SU-DHL-6 (cell line): ENCODE data around the gene PRRG2.

Experiments used
- H2AFZ ChIP-seq: fragments of 200-600 bp; sonication (generic); 2 replicates; pipeline ENCODE4 v1.6.1; 2014; ENCODE audit warnings: low read depth, mild to moderate bottlenecking, moderate library complexity, mixed read lengths, antibody characterized with exemption, low read length; ENCODE audit not compliant: severe bottlenecking
- H3F3A ChIP-seq: fragments of 200-600 bp; shearing (Covaris generic); 2 replicates; pipeline ENCODE4 v1.6.0; 2016; ENCODE audit warnings: antibody characterized with exemption, mild to moderate bottlenecking; ENCODE audit not compliant: insufficient read depth
- H3K27ac ChIP-seq: fragments of 200-600 bp; sonication (generic); 2 replicates; pipeline ENCODE4 v1.5.1; 2016; ENCODE audit warnings: low read depth, mild to moderate bottlenecking, low read length, moderate library complexity, mixed read lengths
- H3K27me3 ChIP-seq: fragments of 200-600 bp; sonication (generic), shearing (Covaris generic); 2 replicates; pipeline ENCODE4 v1.6.0; 2014; ENCODE audit warnings: mild to moderate bottlenecking, low read length
- H3K36me3 ChIP-seq: fragments of 200-600 bp; sonication (generic); 2 replicates; pipeline ENCODE4 v1.6.1; 2014; ENCODE audit warnings: mild to moderate bottlenecking, low read length, mixed read lengths
- H3K4me2 ChIP-seq: fragments of 300-600, 200-600 bp; shearing (Covaris generic), sonication (generic); 2 replicates; pipeline ENCODE4 v1.6.0; 2014; ENCODE audit warnings: low read length, low read depth, mild to moderate bottlenecking; ENCODE audit not compliant: poor library complexity, severe bottlenecking
- H3K4me3 ChIP-seq: fragments of 200-600 bp; sonication (generic); 2 replicates; pipeline ENCODE4 v1.5.1; 2014; ENCODE audit warnings: antibody characterized with exemption, low read length, mild to moderate bottlenecking, mixed read lengths; ENCODE audit not compliant: insufficient read depth, poor library complexity, severe bottlenecking
- H3K79me2 ChIP-seq: fragments of 200-600 bp; sonication (generic); 2 replicates; pipeline ENCODE4 v1.6.1; 2014; ENCODE audit warnings: mild to moderate bottlenecking, low read length, moderate library complexity; ENCODE audit not compliant: insufficient read depth
- H3K9ac ChIP-seq: fragments of 200-600 bp; sonication (generic); 2 replicates; pipeline ENCODE4 v1.7.0; 2014; ENCODE audit warnings: mild to moderate bottlenecking, low read length
- H3K9me2 ChIP-seq: fragments of 200-600 bp; sonication (generic); replicated peaks from 2 replicates; pipeline ENCODE4 v1.6.1; 2014; ENCODE audit warnings: low read length; ENCODE audit not compliant: insufficient read depth
- H3K9me3 ChIP-seq: fragments of 200-600 bp; sonication (generic); 2 replicates; pipeline ENCODE4 v1.6.1; 2014; ENCODE audit warnings: low read length, mixed read lengths; ENCODE audit not compliant: insufficient read depth
- H4K20me1 ChIP-seq: fragments of 200-600 bp; sonication (generic); 2 replicates; pipeline ENCODE4 v1.6.1; 2014; ENCODE audit warnings: low read depth, mild to moderate bottlenecking, antibody characterized with exemption, low read length, moderate library complexity, mixed read lengths
- CTCF ChIP-seq: fragments of 200-600 bp; sonication (generic); IDR thresholded peaks from one replicate; pipeline ENCODE4 v1.5.1; 2017; ENCODE audit warnings: antibody characterized with exemption, mild to moderate bottlenecking, low read length, moderate library complexity; ENCODE audit not compliant: insufficient read depth, poor library complexity, severe bottlenecking
- EZH2phosphoT487 ChIP-seq: fragments of 200-600 bp; sonication (generic), shearing (Covaris generic); conservative IDR thresholded peaks from 2 replicates; pipeline ENCODE4 v1.6.1; 2018; ENCODE audit warnings: mild to moderate bottlenecking, antibody characterized with exemption, low read length, moderate library complexity, mixed read lengths

Gene PRRG2

GRCh38 chr19:49594157-49594992, 13.3 kb downstream of the PRRG2 start:
- H3K9me3 ChIP-seq: no peaks in the 10 kb centered on the region
- peaks cover 2% of the 10 kb centered on the region; the same call in 1 of the 2 replicates for H3K36me3 ChIP-seq
- peaks cover 38% of the 10 kb centered on the region for H3K79me2 ChIP-seq
- H3K4me3 ChIP-seq: no peak overlapping the region
- no peaks in the 10 kb centered on the region for H3K9me2 ChIP-seq
- peaks cover 29% of the 10 kb centered on the region for H3F3A ChIP-seq
- H2AFZ ChIP-seq: no peak overlapping the region
- TF ChIP-seq EZH2phosphoT487 (no peak), CTCF (no peak)
- H3K9ac ChIP-seq: no peak overlapping the region
- H4K20me1 ChIP-seq: no peaks in the 10 kb centered on the region; the same call in 1 of the 2 replicates
- peak overlapping the region; percentile 67 for H3K4me2 ChIP-seq
- no peaks in the 10 kb centered on the region for H3K27me3 ChIP-seq
- 0 out of 2 replicates have a peak overlapping the region, but pooled peaks have one; percentile 36 for H3K27ac ChIP-seq

- peaks cover 25% of the 10 kb centered on the region for H3F3A ChIP-seq
- H3K27ac ChIP-seq: no peak overlapping the region
- no peaks in the 10 kb centered on the region for H3K27me3 ChIP-seq
- peaks cover 2% of the 10 kb centered on the region; the same call in 1 of the 2 replicates for H3K36me3 ChIP-seq
- H2AFZ ChIP-seq: no peak overlapping the region
- H3K4me3 ChIP-seq: no peak overlapping the region
- no peaks in the 10 kb centered on the region for H3K9me2 ChIP-seq
- no peak for TF ChIP-seq EZH2phosphoT487
- no peak for TF ChIP-seq CTCF
- H4K20me1 ChIP-seq: no peaks in the 10 kb centered on the region; the same call in 1 of the 2 replicates
- H3K4me2 ChIP-seq: no peak overlapping the region
- H3K9ac ChIP-seq: no peak overlapping the region
- H3K9me3 ChIP-seq: no peaks in the 10 kb centered on the region
- peaks cover 38% of the 10 kb centered on the region for H3K79me2 ChIP-seq
These were observed 14.1 kb downstream of the PRRG2 start for GRCh38 chr19:49594993-49595818.

GRCh38 chr19:49595819-49596404, 14.8 kb downstream of the PRRG2 start:
- no peak overlapping the region for H3K4me2 ChIP-seq
- no peaks in the 10 kb centered on the region for H3K9me3 ChIP-seq
- no peaks in the 10 kb centered on the region for H3K9me2 ChIP-seq
- peaks cover 38% of the 10 kb centered on the region for H3K79me2 ChIP-seq
- no peaks in the 10 kb centered on the region; the same call in 1 of the 2 replicates for H4K20me1 ChIP-seq
- no peak overlapping the region for H3K27ac ChIP-seq
- peaks cover 19% of the 10 kb centered on the region for H3F3A ChIP-seq
- H2AFZ ChIP-seq: no peak overlapping the region
- no peak overlapping the region for H3K4me3 ChIP-seq
- H3K27me3 ChIP-seq: no peaks in the 10 kb centered on the region
- H3K36me3 ChIP-seq: peaks cover 2% of the 10 kb centered on the region; the same call in 1 of the 2 replicates
- TF ChIP-seq EZH2phosphoT487 (no peak), CTCF (no peak)
- H3K9ac ChIP-seq: no peak overlapping the region
